Heart left ventricle (tissue), 16 donors: ENCODE measurements around the gene HSH2D. TPM values are rescaled to one million over a fixed set of nuclear protein-coding genes. Genes with fewer than 3 reads are reported as not detected.

ENCODE experiments used
- ATAC-seq, 4 donors: fragments of 200-7000 bp; cut with Tn5 transposase; one replicate each; pipeline ENCODE4 v1.9.1; 2020 to 2022; ENCODE audit warnings: moderate library complexity in 4 of 4, mild to moderate bottlenecking in 3 of 4, moderate number of reproducible peaks in 1 of 4
- DNase-seq, 5 donors: peaks; one replicate each; pipeline ENCODE4 v3.0.0-alpha.2; 2020
- H3K27ac ChIP-seq, 12 donors: fragments of 200-600 bp; sonication (generic) in 4 of 12; one replicate each; pipeline versions ENCODE4 v1.5.0 to v1.8.0; 2016 to 2022; ENCODE audit warnings: mild to moderate bottlenecking in 2 of 12
- H3K27me3 ChIP-seq, 9 donors: fragments of 200-600 bp; sonication (generic) in 2 of 9; one replicate each; pipeline versions ENCODE4 v1.5.1 to v1.8.0; 2016 to 2022; ENCODE audit warnings: mild to moderate bottlenecking in 3 of 9
- H3K36me3 ChIP-seq, 9 donors: fragments of 200-600 bp; sonication (generic) in 2 of 9; one replicate each; pipeline versions ENCODE4 v1.5.0 to v1.8.0; 2018 to 2022; ENCODE audit warnings: mild to moderate bottlenecking in 2 of 9
- H3K4me1 ChIP-seq, 12 donors: fragments of 200-600 bp; sonication (generic) in 4 of 12; one replicate each; pipeline versions ENCODE4 v1.5.0 to v1.8.0; 2016 to 2022; ENCODE audit warnings: mild to moderate bottlenecking in 3 of 12
- H3K4me3 ChIP-seq, 12 donors: fragments of 200-600 bp; sonication (generic) in 4 of 12; one replicate each; pipeline versions ENCODE4 v1.5.0 to v1.8.0; 2017 to 2022; ENCODE audit warnings: mild to moderate bottlenecking in 9 of 12, moderate library complexity in 4 of 12
- H3K9me3 ChIP-seq, 12 donors: fragments of 200-600 bp; sonication (generic) in 4 of 12; one replicate each; pipeline versions ENCODE4 v1.5.0 to v1.8.0; 2016 to 2022; ENCODE audit warnings: mild to moderate bottlenecking in 1 of 12
- CTCF ChIP-seq, 12 donors: fragments of 200-600 bp; sonication (generic) in 4 of 12; IDR thresholded peaks; one replicate each; pipeline versions ENCODE4 v1.5.0 to v1.8.0; 2018 to 2022; ENCODE audit warnings: antibody characterized with exemption in 12 of 12, mild to moderate bottlenecking in 5 of 12
- POLR2A ChIP-seq, 2 donors: fragments of 450-650 bp; IDR thresholded peaks; one replicate each; pipeline ENCODE4 v1.6.1; 2017; ENCODE audit warnings: antibody characterized with exemption in 2 of 2, mild to moderate bottlenecking in 2 of 2, moderate library complexity in 2 of 2
- WGBS, 4 donors: extraction: QIAGEN DNeasy Blood & Tissue Kit in 2 of 4; methylation state at CpG; one replicate each; pipeline versions ENCODE4 v1.1.5 to v1.1.7; 2013 to 2018; 5-methylcytosine and 5-hydroxymethylcytosine counted together
- intact Hi-C, 10 donors: fragments of 100-400 bp; cut with DNase I; formaldehyde crosslinking; loops; one replicate each; pipeline versions ENCODE4 v1.11.1 to v1.14.2; 2022
- polyA plus RNA-seq, 2 donors: library from polyadenylated mRNA; stranded (reverse); fragments of 200-250 nt; gene quantifications; one replicate each; pipeline ENCODE4 v1.2.3, GENCODE V29; 2013
- total RNA-seq, 9 donors: library from RNA; depleted of rRNA in 2 of 9; stranded (reverse); fragments of >200 nt in 2 of 9; fragmentation: NEBNext Ultra II Directional in 3 of 9; extraction: Animal tissue kit (Norgen Biotek cat#: 25700) in 3 of 9; gene quantifications; one replicate each; pipeline versions ENCODE4 v1.1.0 to v1.2.4, GENCODE V29; 2016 to 2023
- donor health status: ischemic (EF 13 %, LVEDD 7.1; RV severe dilation, severe dysfunction).
- donor health status: healthy with polysubstance abuse.
- donor health status: DM: no; HTN: yes; CAD: no.
- donor health status: DM: no; HTN: no; CAD: no.
- donor health status: ischemic (EF 25% LVEDD 6.9; RV normal size, moderate dysfunction).
- donor health status: ischemic (EF 25% LVEDD 5.7; RV mildly dilated, moderate dysfunction).
- donor health status: healthy.
- donor health status: DM: yes; HTN: yes; CAD: no.
- donor health status: ischemic (EF 35%, LVEDD 5.7; RV mildly dilated, moderate dysfunction).
- donor health status: nonischemic (EF 11% LVEDD 7.7; RV severe dilation, severe dysfunction).
- donor health status: DM: yes; HTN: yes; CAD: no.
- donor health status: PGD.
- donor health status: ischemic (EF 29% LVEDD 5.4; RV normal size, mild dysfunction).
- donor health status: nonischemic (EF 23%, LVEDD 6.1; RV moderate dilation, normal function).

HSH2D gene
- total and polyA plus RNA-seq, 11 donors, result 0.12 to 1.8 (median 0.30) TPM; not detected in 4

- H3K36me3 ChIP-seq, result peaks cover 0 to 99% (median 91%) of the 10 kb centered on the region in 9 donors
- no peaks in the 10 kb centered on the region for H3K4me1 ChIP-seq
Measured at GRCh38 chr19:16100524-16100923, 43.0 kb upstream of the HSH2D start.

GRCh38 chr19:16104722-16105121, 38.8 kb upstream of the HSH2D start:
- H3K27ac ChIP-seq, result peak overlapping the region in 1 of 12 donors; percentile 64
- TF ChIP-seq POLR2A (IDR thresholded peaks at IDR 0.05), result no peak
- 85 to 91% (median 89%) methylated on average over 6 of the region's 6 CpGs for WGBS, 4 donors
- no peaks in the 10 kb centered on the region for H3K9me3 ChIP-seq
- DNase-seq, result no peak
- intact Hi-C loops, result loop anchor here in 1 of 10 donors (5.0 kb wide), 1 partner anchor 52 kb away; no protein-coding TSS in a partner anchor
- no peaks in the 10 kb centered on the region for H3K27me3 ChIP-seq
- peaks cover 0 to 57% (median 49%) of the 10 kb centered on the region in 9 donors for H3K36me3 ChIP-seq
- ATAC-seq, result no peak
- H3K4me3 ChIP-seq, result no peak overlapping the region
- no peaks in the 10 kb centered on the region for H3K4me1 ChIP-seq

More at GRCh38 chr19:16100524-16100923, 43.0 kb upstream of the HSH2D start:
- DNase-seq, result no peak
- Histone ChIP-seq H3K27ac (no peak overlapping the region), H3K4me3 (no peak overlapping the region), H3K9me3 (no peaks in the 10 kb centered on the region), H3K27me3 (no peaks in the 10 kb centered on the region)
- TF ChIP-seq POLR2A (IDR thresholded peaks at IDR 0.05), result no peak
- no peak for TF ChIP-seq CTCF (IDR thresholded peaks at IDR 0.05)
- intact Hi-C loops, result no loop called here
- ATAC-seq, result no peak
- 95 to 100% (median 97%) methylated on average over 4 of the region's 4 CpGs for WGBS, 4 donors

GRCh38 chr19:16106121-16106520, 37.4 kb upstream of the HSH2D start:
- ATAC-seq, result no peak
- H3K27ac ChIP-seq, result peak overlapping the region in 1 of 12 donors; percentile 64
- 22 to 35% (median 23%) methylated on average over 3 of the region's 3 CpGs for WGBS, 4 donors
- intact Hi-C loops, result loop anchor here in 1 of 10 donors (5.0 kb wide), 1 partner anchor 54 kb away; no protein-coding TSS in a partner anchor
- H3K4me1 ChIP-seq, result peaks cover 0 to 7% (median 3%) of the 10 kb centered on the region in 12 donors
- no peaks in the 10 kb centered on the region for H3K27me3 ChIP-seq
- no peak overlapping the region for H3K4me3 ChIP-seq
- H3K36me3 ChIP-seq, result peaks cover 0 to 43% (median 35%) of the 10 kb centered on the region in 9 donors
- no peak for DNase-seq
- TF ChIP-seq POLR2A (IDR thresholded peaks at IDR 0.05) (no peak), CTCF (IDR thresholded peaks at IDR 0.05) (no peak)
- H3K9me3 ChIP-seq, result no peaks in the 10 kb centered on the region

- H3K4me3 ChIP-seq, result peak within 1 kb of the TSS; percentile 73 to 99 (median 83)
- TF ChIP-seq CTCF (IDR thresholded peaks at IDR 0.05), result peak; percentile 93 to 99 (median 98)
- no peak for TF ChIP-seq POLR2A (IDR thresholded peaks at IDR 0.05)
- intact Hi-C loops, result loop anchor here in 9 of 10 donors (1.0 to 5.0 kb wide), 7 partner anchors 34 to 76 kb away; partner anchors contain the start of genes FAM32A (in 4 of the 9) and TPM4 (in 4 of the 9)
- DNase-seq (peak; percentile 99 to 100 (median 99)), ATAC-seq (peak; percentile 98 to 99 (median 98))
- 0 to 2% (median 1%) methylated on average over 31 to 81 of the region's 81 CpGs for WGBS, 4 donors
- H3K9me3 ChIP-seq, result no peaks in the 10 kb centered on the region
- H3K4me1 ChIP-seq, result peaks cover 4 to 49% (median 29%) of the 10 kb centered on the region in 12 donors
- peaks cover 0 to 19% (median 0%) of the 10 kb centered on the region in 9 donors for H3K36me3 ChIP-seq
- H3K27me3 ChIP-seq, result no peaks in the 10 kb centered on the region
- H3K27ac ChIP-seq, result peak within 1 kb of the TSS in 11 of 12 donors; percentile 81 to 97 (median 89)
Measured at GRCh38 chr19:16111160-16111908, 32.2 kb upstream of the HSH2D start, which contains the start of gene RAB8A. RAB8A (plus strand) TSS chr19:16111889; CDS start chr19:16111902, 13 bp downstream.
